Measurements from ENCODE around the gene GSTM3.

- TF ChIP-seq ZSCAN4 (tag by site-specific recombination; IDR thresholded peaks at IDR 0.05) (0 out of 2 replicates have a peak, but pooled peaks have one; percentile 31), ZNF747 (tag by site-specific recombination; IDR thresholded peaks at IDR 0.05) (no peak), CTCF (tag by site-specific recombination; IDR thresholded peaks at IDR 0.05) (no peak), ZNF24 (tag by site-specific recombination; IDR thresholded peaks at IDR 0.05) (no peak), KLF10 (tag by site-specific recombination; IDR thresholded peaks at IDR 0.05) (no peak), ZNF239 (tag by site-specific recombination; IDR thresholded peaks at IDR 0.05) (no peak), ZNF350 (tag by site-specific recombination; IDR thresholded peaks at IDR 0.05) (no peak), ZNF138 (tag by site-specific recombination; IDR thresholded peaks at IDR 0.05; ENCODE audit: borderline replicate concordance) (no peak), ZNF510 (tag by site-specific recombination; IDR thresholded peaks at IDR 0.05; ENCODE audit: insufficient replicate concordance) (no peak), ZNF776 (tag by site-specific recombination; IDR thresholded peaks at IDR 0.05; ENCODE audit: borderline replicate concordance) (no peak)
These were observed 31.1 kb upstream of the GSTM3 start for GRCh38 chr1:109771712-109772657.

Measured in HEK293 (cell line).